Keratinocyte (primary cell): ENCODE data around the gene EPHA2. TPM values are rescaled to one million over a fixed set of nuclear protein-coding genes. Genes with fewer than 3 reads are reported as not detected.

Experiments
- DNase-seq: peaks from one replicate; pipeline ENCODE4 v3.0.0-alpha.2; 2011; ENCODE audit warnings: low read depth, missing footprints, low spot score
- FAIRE-seq: peaks from 2 replicates; lab custom pipeline; 2011; peaks lifted over from hg19 to GRCh38; lab: Jason Lieb, UNC
- H2AFZ ChIP-seq: 2 replicates; pipeline ENCODE4 v1.6.0; 2012; ENCODE audit warnings: low read length, control low read depth, inconsistent platforms; ENCODE audit not compliant: control insufficient read depth
- H3K27ac ChIP-seq: 2 replicates; pipeline ENCODE4 v1.5.1; 2011; ENCODE audit warnings: low read length; ENCODE audit not compliant: control insufficient read depth, insufficient read depth
- H3K27me3 ChIP-seq: 3 replicates; pipeline ENCODE4 v1.6.0; 2011; ENCODE audit warnings: low read length; ENCODE audit not compliant: control insufficient read depth, insufficient read depth; ENCODE audit errors: extremely low read depth
- H3K36me3 ChIP-seq, 2 experiments: 2 replicates in 1 of 2; 3 replicates in 1 of 2; pipeline ENCODE4 v1.5.1; 2011; ENCODE audit warnings: low read length in 2 of 2, mild to moderate bottlenecking in 1 of 2; ENCODE audit not compliant: control insufficient read depth in 2 of 2, insufficient read depth in 2 of 2; ENCODE audit errors: extremely low read depth in 1 of 2
- H3K4me1 ChIP-seq: 3 replicates; pipeline ENCODE4 v1.5.1; 2011; ENCODE audit warnings: low read length; ENCODE audit not compliant: control insufficient read depth, insufficient read depth; ENCODE audit errors: extremely low read depth
- H3K4me2 ChIP-seq: 3 replicates; pipeline ENCODE4 v1.6.0; 2011; ENCODE audit warnings: low read depth, low read length; ENCODE audit not compliant: control insufficient read depth, insufficient read depth; ENCODE audit errors: extremely low read depth
- H3K4me3 ChIP-seq, 3 experiments: fragments of 200-600 bp in 1 of 3; sonication (generic) in 1 of 3; 2 replicates in 2 of 3; 3 replicates in 1 of 3; pipeline ENCODE4 v1.5.1; 2011 to 2016; ENCODE audit warnings: low read length in 3 of 3, mild to moderate bottlenecking in 3 of 3, control low read depth in 2 of 3, inconsistent platforms in 1 of 3, low read depth in 1 of 3, mixed read lengths in 1 of 3, mixed run types in 1 of 3, moderate library complexity in 1 of 3; ENCODE audit not compliant: control insufficient read depth in 2 of 3, insufficient read depth in 2 of 3; ENCODE audit errors: extremely low read depth in 1 of 3
- H3K79me2 ChIP-seq: 2 replicates; pipeline ENCODE4 v1.6.0; 2012; ENCODE audit warnings: low read length; ENCODE audit not compliant: control insufficient read depth, insufficient read depth
- H3K9ac ChIP-seq: 3 replicates; pipeline ENCODE4 v1.6.0; 2011; ENCODE audit warnings: low read length; ENCODE audit not compliant: control insufficient read depth, insufficient read depth; ENCODE audit errors: extremely low read depth
- H3K9me1 ChIP-seq: 3 replicates; pipeline ENCODE4 v1.6.0; 2011; ENCODE audit warnings: low read length; ENCODE audit not compliant: control insufficient read depth, insufficient read depth; ENCODE audit errors: extremely low read depth
- H3K9me3 ChIP-seq: 2 replicates; pipeline ENCODE4 v1.5.1; 2012; ENCODE audit warnings: low read depth, low read length; ENCODE audit not compliant: control insufficient read depth
- H4K20me1 ChIP-seq: 3 replicates; pipeline ENCODE4 v1.6.0; 2011; ENCODE audit warnings: low read length; ENCODE audit not compliant: control insufficient read depth, insufficient read depth; ENCODE audit errors: extremely low read depth
- EZH2 ChIP-seq: IDR thresholded peaks from one replicate; pipeline ENCODE4 v1.6.1; 2012; ENCODE audit warnings: inconsistent platforms, mild to moderate bottlenecking, low read length, moderate library complexity
- dilution Hi-C: fragments of 300-500 bp; cut with MboI; formaldehyde crosslinking; loops from one replicate; pipeline ENCODE4 v1.7.0; 2020; ENCODE audit warnings: low sequenced_read_pairs; ENCODE audit not compliant: extremely low pct_ligation_motif_present
- polyA plus RNA-seq, 5 experiments: library from polyadenylated mRNA; depleted of rRNA in 3 of 5; stranded (reverse) in 3 of 5; stranded (forward) in 1 of 5; unstranded in 1 of 5; fragments of >200 nt; gene quantifications; 1 replicate in 1 of 5; 2 replicates in 3 of 5; 3 replicates in 1 of 5; pipeline versions ENCODE4 v1.2.1 to v1.2.3, GENCODE V29; 2011 to 2012; ENCODE audit warnings: missing spikeins in 2 of 5, low read depth in 1 of 5, low replicate concordance in 1 of 5
- TF ChIP-seq, protein P1 (sequence below), 3 experiments: IDR thresholded peaks in 1 of 3; conservative IDR thresholded peaks in 1 of 3; optimal IDR thresholded peaks in 1 of 3; 2 replicates in 2 of 3; 3 replicates in 1 of 3; pipeline versions ENCODE3 to v1.5.1; 2011; ENCODE audit warnings: low read length in 3 of 3, mild to moderate bottlenecking in 3 of 3, moderate library complexity in 2 of 3, control low read depth in 1 of 3, inconsistent platforms in 1 of 3; ENCODE audit not compliant: insufficient read depth in 2 of 3; ENCODE audit errors: extremely low read depth in 1 of 3

EPHA2 gene
- polyA plus RNA-seq, 1 donor (not counting 4 experiments of a cell fraction or from before 2014, with no cell fraction given), result 55.6 TPM

- DNase-seq (peak; percentile 99), FAIRE-seq (peak; percentile 87)
- Histone ChIP-seq H2AFZ (no peak overlapping the region), H3K4me3 (peak overlapping the region in 1 of 3 experiments; percentile 23), H3K9me3 (no peaks in the 10 kb centered on the region), H4K20me1 (peaks cover 3% of the 10 kb centered on the region), H3K36me3 (peaks cover 3 to 8% of the 10 kb centered on the region in 2 experiments), H3K4me2 (peak overlapping the region; percentile 58), H3K27me3 (no peaks in the 10 kb centered on the region), H3K9ac (peak overlapping the region; percentile 91), H3K27ac (peak overlapping the region; percentile 85), H3K79me2 (peaks cover 30% of the 10 kb centered on the region), H3K9me1 (peaks cover 3% of the 10 kb centered on the region), H3K4me1 (peaks cover 51% of the 10 kb centered on the region)
- dilution Hi-C loops, result no loop called here
- no peak for TF ChIP-seq EZH2
- TF ChIP-seq, protein P1, sequence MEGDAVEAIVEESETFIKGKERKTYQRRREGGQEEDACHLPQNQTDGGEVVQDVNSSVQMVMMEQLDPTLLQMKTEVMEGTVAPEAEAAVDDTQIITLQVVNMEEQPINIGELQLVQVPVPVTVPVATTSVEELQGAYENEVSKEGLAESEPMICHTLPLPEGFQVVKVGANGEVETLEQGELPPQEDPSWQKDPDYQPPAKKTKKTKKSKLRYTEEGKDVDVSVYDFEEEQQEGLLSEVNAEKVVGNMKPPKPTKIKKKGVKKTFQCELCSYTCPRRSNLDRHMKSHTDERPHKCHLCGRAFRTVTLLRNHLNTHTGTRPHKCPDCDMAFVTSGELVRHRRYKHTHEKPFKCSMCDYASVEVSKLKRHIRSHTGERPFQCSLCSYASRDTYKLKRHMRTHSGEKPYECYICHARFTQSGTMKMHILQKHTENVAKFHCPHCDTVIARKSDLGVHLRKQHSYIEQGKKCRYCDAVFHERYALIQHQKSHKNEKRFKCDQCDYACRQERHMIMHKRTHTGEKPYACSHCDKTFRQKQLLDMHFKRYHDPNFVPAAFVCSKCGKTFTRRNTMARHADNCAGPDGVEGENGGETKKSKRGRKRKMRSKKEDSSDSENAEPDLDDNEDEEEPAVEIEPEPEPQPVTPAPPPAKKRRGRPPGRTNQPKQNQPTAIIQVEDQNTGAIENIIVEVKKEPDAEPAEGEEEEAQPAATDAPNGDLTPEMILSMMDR (optimal IDR thresholded peaks at IDR 0.05 in 1 of 3, IDR thresholded peaks at IDR 0.05 in 1 of 3, conservative IDR thresholded peaks at IDR 0.05 in 1 of 3; ENCODE audit: extremely low read depth in 1 of 3, insufficient read depth in 2 of 3, low read length in 3 of 3), result peak in 1 of 3 experiments; percentile 6
These were observed 3.3 kb upstream of the EPHA2 start for GRCh38 chr1:16158993-16159831.

- Histone ChIP-seq H4K20me1 (peaks cover 10% of the 10 kb centered on the region), H3K4me1 (peaks cover 48% of the 10 kb centered on the region), H3K9me3 (no peaks in the 10 kb centered on the region), H3K9me1 (peaks cover 3% of the 10 kb centered on the region), H3K4me3 (no peak overlapping the region), H3K27ac (peak overlapping the region; percentile 85), H3K9ac (peak overlapping the region; percentile 91), H3K79me2 (peaks cover 41% of the 10 kb centered on the region), H2AFZ (no peak overlapping the region), H3K27me3 (no peaks in the 10 kb centered on the region), H3K4me2 (peak overlapping the region; percentile 58), H3K36me3 (peaks cover 11 to 20% of the 10 kb centered on the region in 2 experiments)
- dilution Hi-C loops, result no loop called here
- FAIRE-seq, result peak; percentile 72
- no peak for DNase-seq
- TF ChIP-seq EZH2, result no peak
- TF ChIP-seq, protein P1 (optimal IDR thresholded peaks at IDR 0.05 in 1 of 3, IDR thresholded peaks at IDR 0.05 in 1 of 3, conservative IDR thresholded peaks at IDR 0.05 in 1 of 3; ENCODE audit: extremely low read depth in 1 of 3, insufficient read depth in 2 of 3, low read length in 3 of 3), result no peak
These were observed 2.2 kb upstream of the EPHA2 start for GRCh38 chr1:16158025-16158424.
